ENCODE measurements around the gene CLIC6.

GRCh38 chr21:34671462-34671861 lies 2.7 kb downstream of the CLIC6 start:
- no peak for TF ChIP-seq SRF (IDR thresholded peaks at IDR 0.05; ENCODE audit: low read depth, low read length)
- no peak for TF ChIP-seq EP300 (IDR thresholded peaks at IDR 0.05; ENCODE audit: borderline replicate concordance in 1 of 2, low read depth in 2 of 2, low read length in 2 of 2)
